Cerebellar nuclear complex (tissue), 1 donor: ENCODE results near the gene RAE1.

Experiments
- DNase-seq, 2 experiments: peaks; one replicate each; lab custom pipeline; 2025; lab: John Stamatoyannopoulos, UW

RAE1 gene

DNA sequence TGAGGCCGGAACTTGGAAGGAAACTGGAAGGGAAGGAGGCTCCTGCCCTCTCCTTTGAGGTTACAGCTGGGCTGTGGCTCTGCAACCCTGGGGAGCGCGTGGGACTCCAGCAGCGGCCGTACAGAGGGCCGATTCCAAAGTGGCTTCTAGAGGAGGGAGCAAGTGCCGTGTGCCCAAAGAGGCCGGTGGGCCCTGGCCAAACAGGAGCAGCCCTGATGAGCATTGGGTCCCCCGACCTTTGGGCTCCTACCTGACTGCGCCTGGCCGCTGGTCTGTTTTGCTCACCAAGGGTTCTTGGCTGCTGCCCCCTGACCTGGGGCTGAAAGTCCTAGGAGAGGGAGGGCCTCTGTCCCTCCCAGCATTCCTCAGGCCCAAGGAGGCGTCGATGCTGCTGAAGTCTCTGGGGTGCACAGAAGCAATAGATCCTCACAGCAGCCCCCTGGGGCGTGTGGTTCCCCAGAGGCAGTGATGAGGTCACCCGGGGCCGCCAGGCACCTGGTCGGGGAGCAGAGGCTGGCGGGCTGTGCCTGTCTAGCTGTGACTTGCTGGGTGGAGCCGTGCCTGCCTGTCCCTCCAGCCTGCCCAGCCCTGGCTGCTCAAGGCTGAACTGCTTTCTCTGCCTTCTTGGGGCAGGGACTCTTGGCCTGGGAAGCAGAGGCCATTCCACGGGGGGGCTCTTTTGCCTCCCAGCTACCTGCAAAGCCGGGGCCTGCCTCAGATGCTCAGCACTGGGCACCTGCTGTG lies 49.9 kb downstream of the RAE1 start:
- DNase-seq = no peak

DNA sequence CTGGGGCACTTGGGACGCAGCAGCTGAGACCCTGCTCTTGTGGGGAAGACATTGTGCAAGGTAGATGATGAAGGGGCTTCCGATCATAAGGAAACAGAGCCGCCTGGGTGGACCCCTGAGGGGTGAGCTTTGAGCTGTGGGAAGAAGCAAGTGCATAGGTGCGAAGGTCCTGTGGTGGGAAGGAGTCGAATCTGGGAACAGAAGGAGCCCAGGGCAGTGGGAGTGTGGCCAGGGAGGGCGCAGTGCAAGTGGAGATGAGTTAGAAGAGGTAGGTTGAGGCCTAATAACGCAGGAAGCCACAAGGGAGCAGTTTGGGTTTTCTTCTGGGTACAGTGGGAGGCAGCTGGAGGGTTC lies 50.5 kb downstream of the RAE1 start:
- no peak for DNase-seq

- DNase-seq = no peak
Measured at GRCh38 chr20:57402206-57403125, 51.4 kb downstream of the RAE1 start.

DNA sequence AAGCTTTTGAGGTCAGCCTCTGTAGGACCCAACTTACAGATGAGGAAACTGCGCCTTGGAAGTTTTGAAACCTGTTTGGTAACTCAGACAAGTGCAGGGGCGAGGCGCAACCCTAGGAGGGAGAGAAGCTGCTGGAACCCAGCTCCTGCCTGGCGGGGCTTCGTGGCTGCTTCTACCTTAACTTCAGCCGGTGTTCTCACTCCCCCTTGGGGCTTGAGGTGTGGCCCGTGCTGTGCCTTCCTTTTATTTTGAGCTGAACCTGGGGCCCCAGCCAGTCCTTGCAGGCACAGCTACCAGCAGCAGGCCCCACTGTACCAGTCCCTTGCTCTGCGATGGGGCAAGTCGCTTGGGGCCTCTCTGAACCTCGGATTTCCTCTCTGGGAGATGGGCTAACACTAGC lies 52.2 kb downstream of the RAE1 start:
- DNase-seq = no peak

DNA sequence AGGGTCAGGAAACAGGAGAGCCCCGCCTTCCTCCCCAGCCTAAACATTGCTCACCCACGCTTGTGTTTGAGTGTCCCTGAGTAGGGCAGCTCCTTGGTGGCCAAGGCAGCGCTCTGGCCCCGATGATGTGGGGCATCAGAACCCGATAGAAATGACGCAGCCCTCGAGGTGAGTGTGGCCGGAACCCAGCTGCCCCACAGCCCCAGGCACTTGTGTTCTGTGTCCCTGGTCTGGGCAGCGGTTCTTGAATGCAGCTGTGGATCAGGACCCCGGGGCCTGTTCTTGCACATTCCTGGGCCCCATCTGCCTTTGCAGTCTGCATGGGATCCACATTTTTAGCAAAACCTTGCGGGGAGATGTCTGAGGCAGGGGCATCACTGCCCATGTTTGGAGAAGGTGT lies 53.0 kb downstream of the RAE1 start:
- DNase-seq = no peak

DNA sequence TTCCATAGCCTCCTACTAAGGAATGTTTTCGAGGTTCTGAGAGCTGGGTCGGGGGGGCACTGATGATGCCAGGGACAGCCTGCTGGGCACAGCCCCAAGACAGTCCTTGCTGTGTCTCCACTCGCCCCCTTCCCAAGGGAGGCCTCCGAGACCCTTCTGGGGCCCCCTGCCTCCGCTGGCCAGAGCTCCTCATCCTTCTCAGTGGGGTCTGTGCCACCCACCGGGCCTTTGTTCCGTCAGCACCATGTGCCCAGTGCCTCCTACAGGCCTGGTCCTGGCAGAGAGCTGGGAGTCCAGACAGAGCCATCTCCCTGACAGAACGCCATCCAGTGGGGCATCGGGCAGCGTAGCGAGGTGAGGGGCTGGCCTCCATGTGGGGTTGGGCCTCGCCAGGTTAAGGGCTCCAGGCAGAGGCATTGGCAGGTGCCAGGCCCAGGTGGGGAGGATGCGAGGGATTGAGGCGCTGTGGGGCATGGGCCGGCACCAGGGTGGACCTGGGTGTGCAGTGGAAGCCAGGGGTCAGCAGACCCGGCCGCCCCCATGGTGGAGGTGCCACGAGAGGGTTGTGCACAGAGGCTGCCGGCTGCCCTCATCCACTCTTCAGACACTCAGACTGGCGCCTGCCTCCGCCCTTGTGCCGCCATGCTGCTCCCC lies 53.5 kb downstream of the RAE1 start:
- DNase-seq = no peak

DNA sequence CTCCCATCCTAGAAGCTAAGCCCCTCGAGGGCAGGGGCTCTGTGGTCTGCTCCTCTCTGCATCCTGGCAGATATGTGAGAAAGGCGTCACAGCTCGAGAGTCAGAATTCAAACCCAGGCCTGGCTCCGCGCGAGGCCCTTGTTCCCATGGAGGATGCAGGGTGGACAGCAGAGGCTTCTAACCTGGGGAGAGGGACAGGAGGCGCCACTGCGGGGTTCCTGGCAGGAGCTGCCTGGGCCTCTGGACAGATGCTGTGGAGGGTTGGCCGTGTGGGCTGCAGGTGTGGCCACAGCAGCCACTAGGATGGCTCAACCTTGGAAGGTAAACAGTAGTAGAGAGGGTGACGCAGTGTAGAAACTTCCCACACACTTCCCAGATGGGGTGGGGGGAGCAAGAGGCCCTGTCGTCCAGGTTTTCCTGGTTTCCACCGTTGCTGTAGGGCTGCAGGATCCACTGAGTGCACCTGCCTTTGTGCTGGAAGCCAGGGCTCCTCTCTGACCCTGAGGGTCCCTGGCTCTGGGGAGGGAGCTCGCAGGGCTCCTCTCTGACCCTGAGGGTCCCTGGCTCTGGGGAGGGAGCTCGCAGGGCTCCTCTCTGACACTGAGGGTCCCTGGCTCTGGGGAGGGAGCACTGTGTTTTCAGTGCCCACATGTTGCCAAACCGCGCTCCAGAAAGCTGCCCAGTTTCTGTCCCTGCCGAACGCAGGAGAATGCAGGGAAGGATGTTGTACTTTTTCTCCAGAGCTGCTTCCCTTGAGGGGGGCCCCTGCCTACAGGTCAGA lies 54.4 kb downstream of the RAE1 start:
- DNase-seq = no peak

DNA sequence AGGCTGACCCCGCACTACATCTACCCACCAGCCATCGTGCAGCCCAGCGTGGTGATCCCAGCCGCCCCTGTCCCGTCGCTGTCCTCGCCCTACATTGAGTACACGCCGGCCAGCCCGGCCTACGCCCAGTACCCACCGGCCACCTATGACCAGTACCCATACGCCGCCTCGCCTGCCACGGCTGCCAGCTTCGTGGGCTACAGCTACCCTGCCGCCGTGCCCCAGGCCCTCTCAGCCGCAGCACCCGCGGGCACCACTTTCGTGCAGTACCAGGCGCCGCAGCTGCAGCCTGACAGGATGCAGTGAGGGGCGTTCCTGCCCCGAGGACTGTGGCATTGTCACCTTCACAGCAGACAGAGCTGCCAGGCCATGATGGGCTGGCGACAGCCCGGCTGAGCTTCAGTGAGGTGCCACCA lies 56.5 kb downstream of the RAE1 start:
- DNase-seq = no peak

DNA sequence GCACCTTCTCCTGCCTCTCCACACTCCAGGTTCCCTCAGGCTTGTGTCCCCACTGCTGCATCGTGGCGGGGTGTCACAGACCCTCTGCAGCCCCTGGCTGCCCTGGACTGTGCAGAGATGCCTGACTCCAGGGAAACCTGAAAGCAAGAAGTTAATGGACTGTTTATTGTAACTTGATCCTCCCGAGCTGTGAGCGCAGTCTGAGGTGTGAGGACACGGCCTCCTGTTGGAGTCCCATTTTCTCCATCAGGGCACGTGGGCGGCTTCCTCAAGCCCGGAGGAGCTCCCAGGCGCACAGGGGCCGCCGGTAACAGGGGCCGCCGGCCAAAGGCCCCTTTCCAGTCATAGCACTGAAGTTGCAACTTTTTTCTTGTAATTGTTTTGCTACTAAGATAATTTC lies 57.1 kb downstream of the RAE1 start:
- DNase-seq = no peak

- DNase-seq = no peak
Measured at GRCh38 chr20:57408536-57409233, 57.6 kb downstream of the RAE1 start.

GRCh38 chr20:57409316-57409671 lies 58.2 kb downstream of the RAE1 start:
- no peak for DNase-seq

DNA sequence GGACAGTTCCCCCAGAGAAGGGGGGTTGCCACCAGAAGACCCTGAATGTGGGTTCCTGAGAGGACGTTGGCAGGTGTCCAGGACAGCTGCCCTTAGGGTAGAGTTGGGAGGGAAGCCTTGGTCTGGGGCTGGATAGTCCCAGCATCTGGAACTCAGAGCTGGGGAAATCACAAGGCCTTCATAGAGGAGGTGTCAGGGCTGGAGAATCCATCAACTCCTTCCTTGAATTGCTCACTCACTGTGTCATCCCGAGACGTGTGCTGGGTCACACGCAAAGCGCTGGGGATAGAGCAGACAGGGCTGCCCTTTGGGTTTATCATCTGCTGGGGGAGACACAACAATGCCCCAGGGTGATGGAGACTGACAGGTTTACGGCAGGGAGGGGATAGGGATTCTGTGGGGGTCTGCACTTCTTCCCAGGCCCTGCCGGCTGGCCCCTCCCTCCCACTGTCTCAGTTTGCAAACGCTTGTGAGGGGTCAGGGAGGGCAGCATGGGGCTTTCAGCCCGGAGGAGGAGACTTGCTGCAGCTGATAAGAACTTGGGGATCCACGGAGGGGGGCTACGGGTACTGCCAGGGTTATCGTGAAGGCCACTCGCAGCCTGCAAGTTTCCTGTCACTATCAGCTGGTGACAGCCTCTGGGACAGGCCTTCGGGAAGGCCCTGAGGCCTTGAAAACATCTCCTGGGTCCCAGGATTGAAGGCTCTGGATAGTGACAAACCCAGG lies 58.8 kb downstream of the RAE1 start:
- DNase-seq = no peak

GRCh38 chr20:57410398-57410920 lies 59.4 kb downstream of the RAE1 start:
- DNase-seq = no peak

DNA sequence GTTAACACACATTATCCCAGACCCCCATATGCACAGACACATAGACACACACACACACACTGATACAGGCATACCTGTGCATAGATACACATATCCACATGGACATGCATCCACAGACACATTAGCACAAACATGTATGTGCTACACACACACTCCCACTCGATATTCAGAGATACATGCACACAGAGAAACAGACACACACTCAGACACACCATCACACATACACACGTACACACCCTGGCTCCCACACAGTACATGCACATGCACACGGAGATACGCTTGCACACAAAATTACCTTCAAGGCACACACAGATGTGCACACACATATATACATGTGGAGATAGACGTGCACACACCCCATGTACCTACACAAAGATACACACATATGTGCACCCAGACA lies 59.9 kb downstream of the RAE1 start:
- DNase-seq = no peak

- no peak for DNase-seq
Measured at GRCh38 chr20:57411406-57412283, 60.6 kb downstream of the RAE1 start.

DNA sequence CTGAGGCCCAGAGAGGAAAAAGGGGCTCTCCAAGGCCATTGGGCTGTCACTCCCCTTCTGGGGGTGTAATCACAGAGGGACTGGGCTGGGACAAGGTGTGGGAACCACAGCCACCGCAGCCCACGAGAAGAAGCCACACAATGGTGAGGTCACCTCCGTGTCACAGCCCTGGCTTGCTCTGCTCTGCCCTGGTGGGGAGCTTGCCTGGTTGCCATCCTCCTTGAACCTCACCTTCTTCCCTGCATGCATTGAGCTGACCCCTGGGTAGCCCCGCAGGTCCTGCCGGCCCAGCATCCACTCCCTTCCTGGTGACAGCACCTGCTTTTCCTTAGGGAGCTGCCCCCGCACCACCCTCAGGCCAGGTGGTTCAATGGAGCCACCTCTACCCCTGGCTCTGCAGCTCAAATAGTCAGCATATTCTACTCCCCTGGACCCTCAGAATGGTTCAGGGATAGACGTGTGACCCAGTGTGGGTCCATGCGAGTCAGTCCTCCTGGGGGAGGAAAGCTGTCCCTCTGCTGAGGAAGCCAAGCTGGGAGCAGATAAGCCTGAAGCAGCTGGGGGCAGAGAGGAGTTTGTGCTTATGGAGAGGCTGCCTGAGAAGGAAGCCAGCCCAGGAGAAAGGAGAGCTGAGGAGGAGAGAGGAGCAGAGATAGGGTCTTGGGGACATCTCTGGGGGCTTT lies 61.4 kb downstream of the RAE1 start:
- no peak for DNase-seq

GRCh38 chr20:57413986-57414385 lies 62.9 kb downstream of the RAE1 start:
- no peak for DNase-seq

GRCh38 chr20:57414867-57415592 lies 64.0 kb downstream of the RAE1 start:
- no peak for DNase-seq
